Omental fat pad (tissue), 4 donors: ENCODE results near the gene ERFE. TPM values are rescaled to one million over a fixed set of nuclear protein-coding genes. Genes with fewer than 3 reads are reported as not detected.

Experiments
- ATAC-seq: fragments of 150-250 bp; one replicate; pipeline ENCODE4 v1.9.1; 2016; ENCODE audit warnings: mild to moderate bottlenecking, moderate library complexity; ENCODE audit not compliant: low FRiP score
- DNase-seq: peaks from one replicate; pipeline ENCODE4 v3.0.0-alpha.2; 2019; ENCODE audit warnings: low spot score
- CTCF ChIP-seq, 3 donors: fragments of 450-650 bp; IDR thresholded peaks; one replicate each; pipeline ENCODE4 v1.5.1; 2016 to 2017; ENCODE audit warnings: antibody characterized with exemption in 3 of 3, mild to moderate bottlenecking in 3 of 3, moderate library complexity in 2 of 3
- total RNA-seq, 4 donors: library from RNA; depleted of rRNA; stranded (reverse); fragments of >200 nt; gene quantifications; one replicate each; pipeline ENCODE4 v1.1.0, GENCODE V29; 2016

The ERFE gene
- total RNA-seq, 4 donors from 2014 or later: 1.1 to 1.9 TPM; not detected in 2

GRCh38 chr2:238141541-238142318 is 17.0 kb upstream of the ERFE start:
- DNase-seq (no peak), ATAC-seq (no peak)
- no peak for TF ChIP-seq CTCF (IDR thresholded peaks at IDR 0.05)

- no peak for DNase-seq
- no peak for TF ChIP-seq CTCF (IDR thresholded peaks at IDR 0.05)
- no peak for ATAC-seq
These were observed 16.2 kb upstream of the ERFE start for GRCh38 chr2:238142382-238143205.

- no peak for TF ChIP-seq CTCF (IDR thresholded peaks at IDR 0.05)
- no peak for DNase-seq
- no peak for ATAC-seq
These were observed 15.4 kb upstream of the ERFE start for GRCh38 chr2:238143239-238143951.

- ATAC-seq (no peak), DNase-seq (no peak)
- TF ChIP-seq CTCF (IDR thresholded peaks at IDR 0.05): no peak
These were observed 14.5 kb upstream of the ERFE start for GRCh38 chr2:238144262-238144661.

- no peak for ATAC-seq
- DNase-seq: no peak
- TF ChIP-seq CTCF (IDR thresholded peaks at IDR 0.05): no peak
These were observed 13.7 kb upstream of the ERFE start for GRCh38 chr2:238145046-238145445.

- TF ChIP-seq CTCF (IDR thresholded peaks at IDR 0.05): no peak
- DNase-seq: no peak
- no peak for ATAC-seq
These were observed 12.9 kb upstream of the ERFE start for GRCh38 chr2:238145851-238146250.
